B cell (primary cell): Measurements from ENCODE around the gene ANKS6. TPM values are rescaled to one million over a fixed set of nuclear protein-coding genes. Genes with fewer than 3 reads are reported as not detected.

Source experiments
- ATAC-seq: fragments of 200-7000 bp; cut with Tn5 transposase; one replicate; pipeline ENCODE4 v1.10.0; 2021; ENCODE audit warnings: low read depth, mild to moderate bottlenecking, moderate number of reproducible peaks, moderate library complexity
- CTCF ChIA-PET: fragments of 350-600 bp; sonication (Branson Sonifier 250); formaldehyde crosslinking; loops from one replicate; lab custom pipeline; 2021; ENCODE audit warnings: antibody characterized with exemption, inconsistent platforms; lab: Charles Lee
- POLR2A ChIA-PET: fragments of 350-600 bp; sonication (Branson Sonifier 250); formaldehyde crosslinking; loops from one replicate; lab custom pipeline; 2021; ENCODE audit warnings: antibody characterized with exemption; lab: Charles Lee
- DNase-seq: peaks from one replicate; pipeline ENCODE4 v3.0.0; 2013
- H2AFZ ChIP-seq: 2 replicates; pipeline ENCODE4 v1.6.1; 2012; ENCODE audit warnings: mild to moderate bottlenecking, low read depth, low read length; ENCODE audit not compliant: insufficient read depth, poor library complexity, severe bottlenecking
- H3K27ac ChIP-seq, 2 donors: 1 replicate in 1 of 2; 2 replicates in 1 of 2; pipeline ENCODE4 v1.5.1; 2012 to 2013; ENCODE audit warnings: low read length in 2 of 2, mild to moderate bottlenecking in 2 of 2, moderate library complexity in 1 of 2
- H3K27me3 ChIP-seq, 4 experiments: fragments of 200-600 bp in 1 of 4; sonication (generic) in 1 of 4; replicated peaks in 1 of 4; 1 replicate in 2 of 4; 2 replicates in 2 of 4; pipeline versions ENCODE4 v1.6.1 to v1.7.0; 2013 to 2016; ENCODE audit warnings: low read length in 3 of 4, mild to moderate bottlenecking in 2 of 4, mixed read lengths in 1 of 4, moderate library complexity in 1 of 4; ENCODE audit not compliant: insufficient read depth in 4 of 4, control insufficient read depth in 3 of 4; ENCODE audit errors: control extremely low read depth in 1 of 4
- H3K36me3 ChIP-seq, 2 experiments: replicated peaks in 1 of 2; 1 replicate in 1 of 2; 2 replicates in 1 of 2; pipeline versions ENCODE4 v1.6.1 to v1.7.1; 2013; ENCODE audit warnings: low read length in 1 of 2; ENCODE audit not compliant: insufficient read depth in 2 of 2, control insufficient read depth in 1 of 2; ENCODE audit errors: control extremely low read depth in 1 of 2, extremely low read depth in 1 of 2
- H3K4me1 ChIP-seq, 2 donors: fragments of 200-600 bp in 1 of 2; sonication (generic) in 1 of 2; 1 replicate in 1 of 2; 2 replicates in 1 of 2; pipeline versions ENCODE4 v1.5.1 to v1.6.1; 2013 to 2017; ENCODE audit warnings: low read length in 2 of 2; ENCODE audit not compliant: control insufficient read depth in 2 of 2, insufficient read depth in 2 of 2
- H3K4me2 ChIP-seq: replicated peaks from 2 replicates; pipeline ENCODE3; 2012; ENCODE audit warnings: mild to moderate bottlenecking, low read depth, low read length; ENCODE audit not compliant: poor library complexity, severe bottlenecking
- H3K4me3 ChIP-seq, 5 experiments: fragments of 200-600 bp in 1 of 5; sonication (generic) in 1 of 5; 1 replicate in 3 of 5; 2 replicates in 2 of 5; pipeline versions ENCODE4 v1.5.1 to v1.7.0; 2011 to 2016; ENCODE audit warnings: low read length in 4 of 5, mild to moderate bottlenecking in 4 of 5, low read depth in 2 of 5, control low read depth in 1 of 5, moderate library complexity in 1 of 5; ENCODE audit not compliant: insufficient read depth in 1 of 5; ENCODE audit errors: control extremely low read depth in 1 of 5, extremely low read depth in 1 of 5
- H3K79me2 ChIP-seq: fragments of 200-600 bp; sonication (generic); one replicate; pipeline ENCODE4 v1.6.0; 2016; ENCODE audit warnings: low read length; ENCODE audit not compliant: control insufficient read depth, insufficient read depth
- H3K9ac ChIP-seq: fragments of 200-600 bp; sonication (generic); 2 replicates; pipeline ENCODE4 v1.6.1; 2017; ENCODE audit warnings: mild to moderate bottlenecking, low read length, moderate library complexity
- H3K9me3 ChIP-seq, 3 donors: one replicate each; pipeline versions ENCODE4 v1.6.1 to v1.7.1; 2013; ENCODE audit warnings: low read length in 2 of 3; ENCODE audit not compliant: control insufficient read depth in 2 of 3, insufficient read depth in 1 of 3; ENCODE audit errors: control extremely low read depth in 1 of 3
- H4K20me1 ChIP-seq: 2 replicates; pipeline ENCODE4 v1.6.0; 2012; ENCODE audit warnings: mild to moderate bottlenecking, low read length; ENCODE audit not compliant: insufficient read depth, control insufficient read depth, poor library complexity, severe bottlenecking
- H3K27ac Mint-ChIP-seq: one replicate; pipeline ENCODE4 v1.8.0; 2021; ENCODE audit warnings: mixed read lengths
- H3K27me3 Mint-ChIP-seq: one replicate; pipeline ENCODE4 v1.8.0; 2021; ENCODE audit warnings: mixed read lengths
- H3K4me1 Mint-ChIP-seq: one replicate; pipeline ENCODE4 v1.8.0; 2021; ENCODE audit warnings: mixed read lengths
- H3K4me3 Mint-ChIP-seq: one replicate; pipeline ENCODE4 v1.8.0; 2021; ENCODE audit warnings: mixed read lengths
- H3K9me3 Mint-ChIP-seq: one replicate; pipeline ENCODE4 v1.8.0; 2022; ENCODE audit warnings: mixed read lengths; ENCODE audit not compliant: insufficient read depth
- EZH2 ChIP-seq: IDR thresholded peaks from 2 replicates; pipeline ENCODE4 v1.6.1; 2012; ENCODE audit warnings: borderline replicate concordance, low read depth, mild to moderate bottlenecking, moderate library complexity, low read length; ENCODE audit not compliant: insufficient read depth, poor library complexity, severe bottlenecking
- WGBS: methylation state at CpG from one replicate; pipeline ENCODE4 v1.1.5; 2013; ENCODE audit warnings: missing lambda C conversion rate; ENCODE audit not compliant: insufficient coverage; 5-methylcytosine and 5-hydroxymethylcytosine counted together
- intact Hi-C: fragments of 100-400 bp; cut with micrococcal nuclease; formaldehyde crosslinking; loops from one replicate; pipeline ENCODE4 v1.10.0; 2022
- polyA plus RNA-seq: library from polyadenylated mRNA; depleted of rRNA; stranded (reverse); fragments of >200 nt; gene quantifications from 2 replicates; pipeline ENCODE4 v1.2.3, GENCODE V29; 2012
- total RNA-seq, 2 donors: library from RNA; stranded (reverse); fragments of 120-200 nt in 1 of 2; gene quantifications; 1 replicate in 1 of 2; 2 replicates in 1 of 2; pipeline versions ENCODE4 v1.2.3 to v1.2.4, GENCODE V29; 2013 to 2022
- TF ChIP-seq, protein P1 (sequence below): fragments of 200-600 bp; IDR thresholded peaks from one replicate; pipeline ENCODE4 v1.8.0; 2022; ENCODE audit warnings: antibody characterized with exemption, mild to moderate bottlenecking

ANKS6 gene
- total and polyA plus RNA-seq, 2 donors (not counting 1 experiment from before 2014, with no cell fraction given), result 11.4 to 16.1 TPM

DNA sequence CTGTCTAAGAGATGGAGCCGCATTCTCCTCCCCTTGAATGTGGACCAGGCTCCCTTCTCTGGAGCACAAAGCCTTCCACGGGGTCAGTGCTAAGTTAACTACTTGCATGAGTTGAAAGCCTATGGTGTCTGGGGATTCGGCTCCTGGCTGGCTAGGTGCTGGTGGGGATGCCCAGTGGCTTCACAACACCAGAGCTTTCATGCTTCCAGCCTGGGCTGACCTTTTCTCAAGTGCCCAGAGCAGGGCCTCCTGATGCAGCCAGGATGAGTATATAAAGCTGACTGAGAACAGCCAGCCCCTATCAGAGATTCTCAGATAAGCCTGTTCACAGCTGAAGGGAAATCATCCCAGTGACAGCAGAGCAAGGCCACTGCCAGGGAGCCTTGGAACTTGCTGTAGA lies 22.9 kb upstream of the ANKS6 start:
- no peak overlapping the region for H3K27ac ChIP-seq
- TF ChIP-seq EZH2, result no peak
- TF ChIP-seq, protein P1, sequence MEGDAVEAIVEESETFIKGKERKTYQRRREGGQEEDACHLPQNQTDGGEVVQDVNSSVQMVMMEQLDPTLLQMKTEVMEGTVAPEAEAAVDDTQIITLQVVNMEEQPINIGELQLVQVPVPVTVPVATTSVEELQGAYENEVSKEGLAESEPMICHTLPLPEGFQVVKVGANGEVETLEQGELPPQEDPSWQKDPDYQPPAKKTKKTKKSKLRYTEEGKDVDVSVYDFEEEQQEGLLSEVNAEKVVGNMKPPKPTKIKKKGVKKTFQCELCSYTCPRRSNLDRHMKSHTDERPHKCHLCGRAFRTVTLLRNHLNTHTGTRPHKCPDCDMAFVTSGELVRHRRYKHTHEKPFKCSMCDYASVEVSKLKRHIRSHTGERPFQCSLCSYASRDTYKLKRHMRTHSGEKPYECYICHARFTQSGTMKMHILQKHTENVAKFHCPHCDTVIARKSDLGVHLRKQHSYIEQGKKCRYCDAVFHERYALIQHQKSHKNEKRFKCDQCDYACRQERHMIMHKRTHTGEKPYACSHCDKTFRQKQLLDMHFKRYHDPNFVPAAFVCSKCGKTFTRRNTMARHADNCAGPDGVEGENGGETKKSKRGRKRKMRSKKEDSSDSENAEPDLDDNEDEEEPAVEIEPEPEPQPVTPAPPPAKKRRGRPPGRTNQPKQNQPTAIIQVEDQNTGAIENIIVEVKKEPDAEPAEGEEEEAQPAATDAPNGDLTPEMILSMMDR, result no peak
- Mint-ChIP-seq H3K4me3 (no peak overlapping the region), H3K9me3 (no peaks in the 10 kb centered on the region), H3K27me3 (no peaks in the 10 kb centered on the region), H3K27ac (no peak overlapping the region), H3K4me1 (no peaks in the 10 kb centered on the region)
- DNase-seq (no peak), ATAC-seq (no peak)
- H2AFZ ChIP-seq, result no peak overlapping the region
- H3K9me3 ChIP-seq, result peaks cover 0 to 8% (median 0%) of the 10 kb centered on the region in 3 donors
- no peaks in the 10 kb centered on the region for H3K27me3 ChIP-seq
- intact Hi-C loops, result no loop called here
- H3K4me2 ChIP-seq, result no peak overlapping the region
- WGBS, result 100% methylated on average over 2 of the region's 3 CpGs
- POLR2A ChIA-PET, result no interaction called here
- H3K4me3 ChIP-seq, result no peak overlapping the region
- H3K79me2 ChIP-seq, result no peaks in the 10 kb centered on the region
- no peaks in the 10 kb centered on the region for H3K36me3 ChIP-seq
- H3K4me1 ChIP-seq, result no peaks in the 10 kb centered on the region
- no peak overlapping the region for H3K9ac ChIP-seq
- CTCF ChIA-PET, result no interaction called here
- no peaks in the 10 kb centered on the region for H4K20me1 ChIP-seq

DNA sequence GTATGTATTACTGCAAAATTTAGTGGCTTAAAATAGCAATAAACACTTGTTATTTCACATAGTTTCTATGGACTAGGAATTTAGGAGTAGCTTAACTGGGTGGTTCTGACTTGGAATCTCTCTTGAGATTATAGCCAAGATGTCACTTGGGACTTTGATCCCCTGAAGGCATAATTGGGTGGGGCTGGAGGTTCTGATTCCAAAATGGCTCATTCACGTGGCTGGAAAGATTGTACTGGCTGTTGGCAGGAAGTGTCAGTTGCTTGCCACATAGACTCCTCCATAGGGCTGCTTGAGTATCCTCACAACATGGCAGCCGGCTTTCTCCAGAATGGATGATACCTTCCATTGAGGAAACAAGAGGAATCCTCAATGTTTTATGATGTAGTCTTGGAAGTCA lies 22.4 kb upstream of the ANKS6 start:
- Histone ChIP-seq H4K20me1 (no peaks in the 10 kb centered on the region), H2AFZ (no peak overlapping the region), H3K4me1 (no peaks in the 10 kb centered on the region), H3K27me3 (no peaks in the 10 kb centered on the region), H3K27ac (no peak overlapping the region), H3K36me3 (no peaks in the 10 kb centered on the region), H3K79me2 (no peaks in the 10 kb centered on the region), H3K9ac (no peak overlapping the region), H3K4me2 (no peak overlapping the region), H3K9me3 (peaks cover 0 to 5% (median 0%) of the 10 kb centered on the region in 3 donors), H3K4me3 (no peak overlapping the region)
- WGBS, result 83% methylated on average over 1 of the region's 2 CpGs
- POLR2A ChIA-PET, result no interaction called here
- CTCF ChIA-PET, result no interaction called here
- no peak for DNase-seq
- H3K4me3 Mint-ChIP-seq, result no peak overlapping the region
- H3K27me3 Mint-ChIP-seq, result peaks cover 2% of the 10 kb centered on the region
- H3K9me3 Mint-ChIP-seq, result no peaks in the 10 kb centered on the region
- no peak for ATAC-seq
- intact Hi-C loops, result no loop called here
- H3K27ac Mint-ChIP-seq, result no peak overlapping the region
- H3K4me1 Mint-ChIP-seq, result no peaks in the 10 kb centered on the region
- TF ChIP-seq, protein P1, result no peak
- TF ChIP-seq EZH2, result no peak
